OCI-LY1 (cell line): Measurements from ENCODE around the gene SLC11A1.

Experiments used
- CTCF ChIP-seq: fragments of 200-600 bp; sonication (generic), shearing (Covaris generic); IDR thresholded peaks from 2 replicates; pipeline ENCODE4 v1.5.1; 2017; ENCODE audit warnings: mild to moderate bottlenecking, antibody characterized with exemption, low read length, moderate library complexity, mixed read lengths
- EZH2 ChIP-seq: fragments of 200-600 bp; sonication (generic), shearing (Covaris generic); IDR thresholded peaks from 2 replicates; pipeline ENCODE4 v1.8.0; 2017; ENCODE audit warnings: borderline replicate concordance, mixed run types, mild to moderate bottlenecking, antibody characterized with exemption, low read length, moderate library complexity, mixed read lengths

- TF ChIP-seq CTCF (no peak), EZH2 (no peak)
Measured at GRCh38 chr2:218340656-218341055, 41.4 kb upstream of the SLC11A1 start.
